ENCODE data around the gene ATG5. TPM values are rescaled to one million over a fixed set of nuclear protein-coding genes. Genes with fewer than 3 reads are reported as not detected.

Gene ATG5
- total RNA-seq, 2 donors from 2014 or later, result 21.1 to 26.5 TPM

GRCh38 chr6:106143665-106144064, 181.9 kb downstream of the ATG5 start:
- Histone ChIP-seq H3K27me3 (no peaks in the 10 kb centered on the region), H3K9me3 (no peaks in the 10 kb centered on the region), H3K36me3 (replicated peaks in 1 of 2; ENCODE audit: insufficient read depth in 1 of 2, low read depth in 2 of 2) (no peaks in the 10 kb centered on the region), H3K27ac (no peak overlapping the region), H3K4me1 (no peaks in the 10 kb centered on the region), H3K4me3 (no peak overlapping the region)
- intact Hi-C loops (cut with DNase I), result no loop called here
- DNase-seq (no peak), ATAC-seq (no peak)
- TF ChIP-seq, protein P1, sequence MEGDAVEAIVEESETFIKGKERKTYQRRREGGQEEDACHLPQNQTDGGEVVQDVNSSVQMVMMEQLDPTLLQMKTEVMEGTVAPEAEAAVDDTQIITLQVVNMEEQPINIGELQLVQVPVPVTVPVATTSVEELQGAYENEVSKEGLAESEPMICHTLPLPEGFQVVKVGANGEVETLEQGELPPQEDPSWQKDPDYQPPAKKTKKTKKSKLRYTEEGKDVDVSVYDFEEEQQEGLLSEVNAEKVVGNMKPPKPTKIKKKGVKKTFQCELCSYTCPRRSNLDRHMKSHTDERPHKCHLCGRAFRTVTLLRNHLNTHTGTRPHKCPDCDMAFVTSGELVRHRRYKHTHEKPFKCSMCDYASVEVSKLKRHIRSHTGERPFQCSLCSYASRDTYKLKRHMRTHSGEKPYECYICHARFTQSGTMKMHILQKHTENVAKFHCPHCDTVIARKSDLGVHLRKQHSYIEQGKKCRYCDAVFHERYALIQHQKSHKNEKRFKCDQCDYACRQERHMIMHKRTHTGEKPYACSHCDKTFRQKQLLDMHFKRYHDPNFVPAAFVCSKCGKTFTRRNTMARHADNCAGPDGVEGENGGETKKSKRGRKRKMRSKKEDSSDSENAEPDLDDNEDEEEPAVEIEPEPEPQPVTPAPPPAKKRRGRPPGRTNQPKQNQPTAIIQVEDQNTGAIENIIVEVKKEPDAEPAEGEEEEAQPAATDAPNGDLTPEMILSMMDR (IDR thresholded peaks at IDR 0.05), result no peak
- TF ChIP-seq POLR2A (IDR thresholded peaks at IDR 0.05), result no peak
- WGBS, 2 donors, result 85 to 87% methylated on average over 11 to 12 of the region's 12 CpGs

DNA sequence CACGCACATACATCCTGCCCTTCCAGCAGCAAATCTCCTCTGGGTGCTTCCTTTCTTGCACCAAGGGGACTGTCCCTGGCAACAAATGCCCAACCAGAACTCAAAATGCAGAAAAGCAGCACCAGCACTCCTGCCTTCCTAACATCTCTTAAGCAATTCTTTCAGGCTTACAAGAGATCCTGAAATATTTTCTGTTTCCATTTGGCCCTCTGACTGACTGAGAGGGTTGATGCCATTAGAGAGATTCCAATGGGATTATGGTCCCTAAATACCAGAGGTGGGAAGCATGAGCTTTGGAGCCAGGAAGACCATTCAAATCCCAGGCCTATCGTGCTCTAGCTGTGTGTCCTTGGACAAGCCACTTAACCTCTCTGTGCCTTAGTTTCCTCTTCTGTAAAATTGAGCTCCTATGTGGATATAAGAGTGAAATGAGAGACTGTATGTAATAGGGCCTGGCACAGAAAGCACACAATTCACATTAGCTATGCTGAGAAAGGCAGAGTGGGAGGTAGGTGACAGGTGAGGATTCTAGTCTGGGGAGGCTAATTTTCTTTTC, 182.6 kb downstream of the ATG5 start:
- Histone ChIP-seq H3K27ac (no peak overlapping the region), H3K27me3 (no peaks in the 10 kb centered on the region), H3K9me3 (no peaks in the 10 kb centered on the region), H3K36me3 (replicated peaks in 1 of 2; ENCODE audit: insufficient read depth in 1 of 2, low read depth in 2 of 2) (no peaks in the 10 kb centered on the region), H3K4me1 (no peaks in the 10 kb centered on the region), H3K4me3 (no peak overlapping the region)
- no peak for DNase-seq
- intact Hi-C loops (cut with DNase I), result no loop called here
- TF ChIP-seq, protein P1 (IDR thresholded peaks at IDR 0.05), result no peak
- TF ChIP-seq POLR2A (IDR thresholded peaks at IDR 0.05), result no peak
- no peak for ATAC-seq
- WGBS, 2 donors, result 62 to 64% methylated on average over 2 of the region's 2 CpGs

DNA sequence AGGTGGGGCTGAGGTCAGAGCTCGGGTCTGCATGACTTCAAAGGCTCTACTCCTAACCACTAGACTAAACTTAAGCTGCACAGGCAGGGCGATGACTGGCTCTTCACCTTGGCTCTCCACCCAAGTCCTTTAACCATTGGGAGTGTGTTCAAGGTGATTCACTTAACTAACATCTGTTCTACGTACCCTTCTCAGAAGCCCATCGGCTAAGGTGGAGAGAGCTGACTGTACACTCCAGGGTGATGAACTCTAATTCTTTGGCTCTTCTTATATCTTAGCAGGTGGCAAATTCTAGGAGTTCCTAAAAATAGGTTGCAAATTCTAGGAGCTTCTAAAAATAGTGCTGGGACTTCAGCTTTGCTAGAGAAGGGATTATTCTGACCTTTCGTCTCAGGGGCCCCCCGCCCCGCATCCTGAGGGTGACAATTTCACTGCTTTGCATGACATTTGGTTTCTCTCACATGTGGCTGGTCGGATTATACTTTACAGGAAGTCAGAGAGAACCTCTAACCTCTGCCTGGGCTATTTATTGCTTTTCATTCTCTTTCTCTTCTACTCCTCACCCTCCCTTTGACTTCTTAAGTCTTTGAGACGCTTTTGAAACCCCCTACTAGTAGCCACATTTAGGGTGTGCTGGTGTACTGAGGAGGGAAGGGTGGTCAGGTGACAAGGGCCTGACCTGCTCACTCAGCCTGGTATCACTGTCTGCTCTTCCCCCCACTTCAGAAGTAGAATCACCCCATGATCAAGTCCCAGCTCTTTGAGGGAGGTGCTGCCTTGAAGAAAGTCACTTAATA, 183.9 kb downstream of the ATG5 start:
- TF ChIP-seq POLR2A (IDR thresholded peaks at IDR 0.05), result no peak
- TF ChIP-seq, protein P1 (IDR thresholded peaks at IDR 0.05), result no peak
- no peak for ATAC-seq
- Histone ChIP-seq H3K27me3 (no peaks in the 10 kb centered on the region), H3K27ac (no peak overlapping the region), H3K4me3 (no peak overlapping the region), H3K4me1 (no peaks in the 10 kb centered on the region), H3K9me3 (no peaks in the 10 kb centered on the region), H3K36me3 (replicated peaks in 1 of 2; ENCODE audit: insufficient read depth in 1 of 2, low read depth in 2 of 2) (no peaks in the 10 kb centered on the region)
- intact Hi-C loops (cut with DNase I), result no loop called here
- WGBS, 2 donors, result 68 to 79% methylated on average over 9 of the region's 9 CpGs
- no peak for DNase-seq

- DNase-seq (no peak), ATAC-seq (no peak)
- Histone ChIP-seq H3K27ac (no peak overlapping the region), H3K4me1 (no peaks in the 10 kb centered on the region), H3K9me3 (no peaks in the 10 kb centered on the region), H3K4me3 (no peak overlapping the region), H3K27me3 (no peaks in the 10 kb centered on the region), H3K36me3 (replicated peaks in 1 of 2; ENCODE audit: insufficient read depth in 1 of 2, low read depth in 2 of 2) (no peaks in the 10 kb centered on the region)
- no peak for TF ChIP-seq POLR2A (IDR thresholded peaks at IDR 0.05)
- TF ChIP-seq, protein P1 (IDR thresholded peaks at IDR 0.05), result no peak
- intact Hi-C loops (cut with DNase I), result no loop called here
- 64 to 66% methylated on average over 6 of the region's 6 CpGs for WGBS, 2 donors
Observed at GRCh38 chr6:106138151-106138550, 187.4 kb downstream of the ATG5 start.

GRCh38 chr6:106136845-106137244, 188.7 kb downstream of the ATG5 start:
- Histone ChIP-seq H3K27me3 (no peaks in the 10 kb centered on the region), H3K4me1 (no peaks in the 10 kb centered on the region), H3K4me3 (no peak overlapping the region), H3K27ac (no peak overlapping the region), H3K36me3 (replicated peaks in 1 of 2; ENCODE audit: insufficient read depth in 1 of 2, low read depth in 2 of 2) (no peaks in the 10 kb centered on the region), H3K9me3 (no peaks in the 10 kb centered on the region)
- no peak for DNase-seq
- TF ChIP-seq, protein P1 (IDR thresholded peaks at IDR 0.05), result no peak
- TF ChIP-seq POLR2A (IDR thresholded peaks at IDR 0.05), result no peak
- intact Hi-C loops (cut with DNase I), result no loop called here
- WGBS, 2 donors, result 88 to 91% methylated on average over 5 of the region's 5 CpGs
- ATAC-seq, result no peak
